Inflammatory macrophage (primary cell): ENCODE results near the gene BRSK2.

Source experiments
- DNase-seq, 2 donors: peaks; one replicate each; pipeline ENCODE4 v3.0.0-alpha.2; 2020 to 2022

The BRSK2 gene

DNA sequence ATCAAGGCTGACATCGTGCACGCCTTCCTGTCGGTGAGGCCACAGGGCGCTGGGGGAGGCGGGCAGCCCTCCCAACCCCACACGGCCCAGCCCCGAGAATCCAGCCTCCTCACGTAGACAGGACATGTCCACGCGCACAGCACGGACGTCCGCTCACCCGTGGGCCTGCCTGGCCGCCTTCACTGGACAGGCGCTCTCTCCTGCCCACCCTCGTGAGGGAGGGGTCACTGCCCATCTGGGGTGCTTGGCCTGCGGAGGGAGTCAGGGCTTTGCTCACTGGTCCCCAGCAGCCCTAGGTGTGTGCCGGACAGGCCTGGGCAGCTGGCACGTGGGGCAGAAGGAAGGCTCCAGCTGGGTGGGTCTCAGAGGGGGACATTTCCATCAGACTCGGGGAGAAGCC is 64.8 kb downstream of the BRSK2 start:
- DNase-seq, result no peak

DNA sequence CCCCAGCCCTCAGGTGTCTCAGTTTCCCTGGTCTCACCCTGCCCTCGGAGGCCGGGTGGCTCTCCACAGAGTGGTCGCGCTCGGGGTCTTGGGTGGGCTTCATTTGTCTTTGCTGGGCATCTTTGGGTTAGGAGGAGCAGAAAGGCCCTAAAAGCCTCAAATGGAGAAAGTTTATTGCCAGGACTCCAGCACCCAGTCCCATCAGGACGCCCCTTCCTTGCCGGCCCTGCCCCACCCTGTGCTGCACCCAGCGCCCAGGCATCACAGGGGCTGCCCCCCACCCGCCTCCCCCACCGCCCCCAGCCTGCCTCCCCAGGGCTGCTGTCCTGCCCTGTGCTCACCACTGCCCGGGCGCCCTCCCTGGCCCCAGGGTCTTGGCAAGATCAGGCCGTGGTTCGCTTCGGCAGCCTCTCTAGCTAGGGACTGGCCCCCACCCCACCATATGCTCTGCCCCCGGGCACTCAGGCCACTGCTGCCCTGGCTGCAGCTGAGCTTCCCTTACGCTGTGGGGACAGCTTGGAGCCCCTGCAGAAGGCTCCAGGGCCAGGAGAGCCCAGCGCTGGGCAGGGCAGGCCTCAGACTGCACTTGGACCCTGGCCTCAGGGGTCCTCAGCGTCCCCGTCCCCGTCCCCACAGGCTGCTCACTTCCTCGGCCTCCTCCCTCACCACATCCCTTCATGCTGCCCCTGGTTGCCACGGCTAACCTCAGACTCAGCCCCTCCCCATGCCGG is 65.5 kb downstream of the BRSK2 start:
- DNase-seq, result no peak

DNA sequence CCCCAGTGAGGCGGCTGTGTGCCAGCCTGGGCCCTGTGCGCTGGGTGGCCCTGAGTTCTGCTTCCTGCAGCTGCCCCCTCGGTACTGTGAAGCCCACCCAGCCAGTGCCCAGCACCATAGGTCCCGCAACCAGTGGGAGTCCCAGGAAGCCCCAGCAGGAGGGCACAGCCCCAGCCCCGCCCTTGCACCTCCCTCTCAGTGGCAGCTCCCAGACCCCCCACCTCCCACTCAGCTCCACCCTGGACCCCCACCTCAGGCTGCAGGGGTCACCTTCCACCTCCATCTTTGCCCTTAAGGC is 66.0 kb downstream of the BRSK2 start:
- DNase-seq, result no peak

DNA sequence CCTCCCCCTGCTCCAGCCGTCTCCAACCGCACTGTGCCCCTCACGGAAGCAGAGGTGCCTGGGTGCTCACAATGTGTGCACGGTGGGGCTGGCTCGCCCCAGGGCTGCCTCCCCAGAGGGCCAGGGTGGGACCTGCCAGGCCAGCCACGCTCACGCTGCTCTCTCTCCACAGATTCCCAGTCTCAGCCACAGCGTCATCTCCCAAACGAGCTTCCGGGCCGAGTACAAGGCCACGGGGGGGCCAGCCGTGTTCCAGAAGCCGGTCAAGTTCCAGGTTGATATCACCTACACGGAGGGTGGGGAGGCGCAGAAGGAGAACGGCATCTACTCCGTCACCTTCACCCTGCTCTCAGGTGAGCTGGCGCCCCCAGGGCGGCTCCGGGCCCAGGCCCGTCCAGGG is 66.4 kb downstream of the BRSK2 start:
- no peak for DNase-seq

DNA sequence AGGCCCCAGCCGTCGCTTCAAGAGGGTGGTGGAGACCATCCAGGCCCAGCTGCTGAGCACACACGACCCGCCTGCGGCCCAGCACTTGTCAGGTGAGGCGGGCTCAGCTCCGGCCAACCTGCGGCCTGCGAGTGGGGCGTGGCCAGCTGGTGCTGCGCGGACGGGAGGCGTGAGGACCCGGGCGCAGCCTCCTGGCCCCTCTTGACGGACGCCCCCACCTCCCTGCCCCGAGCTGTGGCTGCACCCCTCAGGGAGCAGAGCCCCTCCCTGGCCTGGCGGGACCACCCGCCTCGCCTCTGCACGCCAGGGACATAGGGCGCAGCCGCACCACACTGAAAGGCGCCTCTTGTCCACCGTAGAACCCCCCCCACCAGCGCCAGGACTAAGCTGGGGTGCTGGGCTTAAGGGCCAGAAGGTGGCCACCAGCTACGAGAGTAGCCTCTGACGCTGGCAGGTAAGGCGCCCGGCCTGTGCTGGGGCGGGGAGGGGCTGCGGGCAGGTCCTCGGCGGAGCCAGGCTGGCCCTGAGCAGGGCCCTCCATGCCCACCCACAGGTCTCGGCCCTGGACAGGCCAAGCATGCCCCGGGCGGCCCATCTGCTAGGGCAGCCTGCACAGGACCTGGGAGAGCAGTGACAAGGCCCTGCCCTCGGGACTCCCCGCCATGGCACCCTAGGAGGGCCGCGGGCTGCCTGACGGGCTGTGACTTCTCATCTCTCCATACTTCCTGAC is 67.0 kb downstream of the BRSK2 start:
- DNase-seq, result no peak

DNA sequence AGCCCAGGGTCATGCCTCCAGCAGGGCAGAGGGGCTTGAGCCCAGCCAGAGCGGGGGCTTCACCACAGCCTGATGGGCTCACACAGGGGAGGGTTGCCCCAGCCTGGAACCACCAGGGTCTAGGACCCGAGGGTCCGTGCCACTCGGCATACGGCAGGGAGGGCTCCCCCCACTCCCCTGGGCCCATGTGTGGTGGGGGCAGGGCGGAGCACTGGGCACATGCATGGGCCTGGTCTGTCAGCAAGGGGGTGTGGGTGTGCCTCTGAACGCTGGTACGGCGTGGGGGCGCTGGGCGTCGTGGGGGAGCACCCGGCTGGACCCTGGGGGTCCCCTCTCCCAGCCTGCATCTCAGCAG is 67.6 kb downstream of the BRSK2 start:
- no peak for DNase-seq

DNA sequence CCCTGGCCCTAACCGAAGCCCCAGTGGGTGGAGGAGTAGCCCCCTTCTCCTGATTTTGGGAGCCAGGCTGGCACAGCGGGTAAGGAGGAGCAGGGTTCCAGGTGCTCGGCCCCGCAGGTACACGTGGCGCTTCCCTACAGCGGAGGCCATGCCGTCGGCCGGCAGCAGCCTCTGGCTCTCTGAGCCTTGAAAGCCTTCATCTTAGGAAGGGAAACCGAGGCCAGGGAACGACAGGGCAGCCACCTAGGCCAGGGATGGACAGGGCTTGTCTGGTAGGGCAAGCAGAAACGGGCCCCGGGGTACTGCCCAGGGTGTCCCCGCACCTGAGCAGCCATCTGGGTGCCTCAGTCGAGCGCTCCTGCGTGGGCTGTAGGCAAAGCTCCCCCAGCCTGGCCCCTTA is 68.1 kb downstream of the BRSK2 start:
- DNase-seq, result no peak

DNA sequence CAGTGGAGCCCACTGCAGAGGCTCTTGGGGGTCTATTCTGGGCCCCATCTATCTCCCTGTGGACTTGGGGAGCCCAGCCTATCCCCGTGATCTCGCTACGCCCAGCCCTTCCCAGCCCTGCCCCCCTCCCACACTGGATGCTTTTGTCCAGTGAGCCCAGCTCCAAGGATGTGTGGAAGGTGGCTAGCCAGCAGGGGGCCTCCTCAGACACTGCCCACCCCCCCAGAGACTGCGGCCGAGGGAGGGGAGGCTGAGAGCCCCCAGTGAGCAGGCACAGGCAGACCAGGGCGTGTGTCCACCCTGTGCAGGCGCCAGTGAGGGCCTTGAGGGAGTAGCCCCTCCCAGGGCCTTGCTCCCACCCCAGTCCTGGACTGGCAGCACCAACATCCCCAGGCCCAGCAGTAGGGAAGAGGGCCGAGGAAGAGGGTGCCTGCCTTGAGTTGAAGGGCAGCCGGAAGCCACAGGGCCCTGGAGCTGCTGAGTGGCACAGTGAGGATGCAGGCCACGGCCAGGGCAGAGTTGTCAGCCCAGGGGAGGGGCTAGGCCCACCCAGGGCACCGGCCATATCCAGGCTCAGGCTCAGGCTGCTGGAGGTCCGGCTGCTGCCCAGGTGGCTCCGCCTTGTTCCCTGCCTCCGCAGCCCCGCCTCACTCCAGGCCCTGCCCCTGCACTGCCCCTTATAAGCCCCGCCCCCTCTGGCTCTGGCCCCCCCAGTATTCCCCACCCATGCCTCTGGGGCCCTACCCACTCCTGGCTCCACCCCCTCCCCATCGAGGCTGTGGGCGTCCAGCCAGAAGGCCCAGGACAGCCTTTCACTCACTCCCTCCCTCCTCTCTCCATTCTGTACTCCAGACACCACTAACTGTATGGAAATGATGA is 68.8 kb downstream of the BRSK2 start:
- DNase-seq, result no peak

DNA sequence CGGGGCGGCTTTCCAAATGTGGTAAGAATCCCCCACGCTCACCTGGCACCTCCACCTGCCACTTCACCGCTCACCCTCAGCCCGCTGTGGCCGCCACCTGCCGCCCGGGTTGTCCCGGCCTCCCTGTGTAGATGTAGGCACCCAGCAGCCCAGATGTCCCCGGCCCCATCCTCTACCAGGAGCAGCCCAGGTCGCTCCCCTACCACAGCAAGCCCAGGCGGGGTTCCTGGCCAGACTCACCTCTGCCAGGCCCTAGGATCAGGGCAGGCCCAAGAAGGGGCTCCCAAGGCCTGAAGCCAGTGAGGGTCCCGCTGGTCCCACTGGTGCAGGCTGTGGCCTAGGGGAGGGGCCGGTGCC is 69.5 kb downstream of the BRSK2 start:
- DNase-seq, result no peak

DNA sequence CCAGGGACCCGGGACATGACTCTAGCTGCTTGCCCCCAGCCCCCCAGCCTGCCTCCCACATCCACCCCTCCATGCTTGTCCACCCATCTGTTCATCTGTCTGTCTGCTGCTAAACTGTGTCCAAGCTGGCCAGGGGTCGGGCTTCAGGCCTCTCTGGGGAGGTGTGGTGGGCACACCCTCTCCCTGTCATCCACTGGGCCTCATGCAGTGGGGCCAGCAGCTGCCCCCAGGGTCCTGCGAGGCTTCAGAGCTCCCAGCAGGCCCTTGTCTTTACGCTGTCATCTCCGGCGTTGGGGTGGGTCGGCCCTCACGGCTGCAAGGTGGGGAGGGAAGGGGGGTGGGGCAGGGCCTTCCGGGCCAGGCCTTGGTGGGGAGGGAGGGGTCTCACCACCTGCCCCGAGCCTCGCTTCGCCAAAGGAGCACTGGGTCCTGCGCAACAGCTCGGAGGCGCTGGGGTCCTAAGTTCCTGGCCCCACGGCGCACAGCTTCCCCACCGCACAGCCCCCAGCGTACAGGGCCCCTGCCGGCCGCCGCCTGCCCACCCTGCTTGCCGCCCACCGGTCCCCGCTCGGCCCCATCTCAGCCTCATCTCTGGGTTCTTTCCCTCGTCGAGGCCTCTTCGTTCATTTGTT is 70.1 kb downstream of the BRSK2 start:
- no peak for DNase-seq

DNA sequence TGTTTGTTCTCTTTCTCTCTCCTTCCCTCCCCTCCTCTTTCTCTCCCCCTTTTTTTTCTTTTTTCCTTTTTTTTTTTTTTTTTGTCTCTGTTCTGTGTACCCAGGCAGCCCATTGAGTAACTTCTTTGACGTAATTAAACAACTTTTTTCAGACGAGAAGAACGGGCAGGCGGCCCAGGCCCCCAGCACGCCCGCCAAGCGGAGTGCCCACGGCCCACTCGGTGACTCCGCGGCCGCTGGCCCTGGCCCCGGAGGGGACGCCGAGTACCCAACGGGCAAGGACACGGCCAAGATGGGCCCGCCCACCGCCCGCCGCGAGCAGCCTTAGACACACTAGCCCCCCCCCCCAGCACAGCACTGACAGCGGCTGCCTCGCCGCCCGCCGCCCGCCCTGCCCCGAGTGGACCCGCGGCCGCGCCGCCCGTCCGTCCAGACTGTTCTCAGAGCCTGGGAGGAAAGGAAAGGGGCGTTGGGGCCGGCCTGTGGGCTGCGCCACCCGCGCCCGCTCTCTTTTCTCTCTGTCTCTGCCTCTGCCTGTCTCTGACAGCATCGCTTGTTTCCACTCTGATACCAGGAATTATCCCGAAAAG is 70.8 kb downstream of the BRSK2 start:
- DNase-seq, result no peak

DNA sequence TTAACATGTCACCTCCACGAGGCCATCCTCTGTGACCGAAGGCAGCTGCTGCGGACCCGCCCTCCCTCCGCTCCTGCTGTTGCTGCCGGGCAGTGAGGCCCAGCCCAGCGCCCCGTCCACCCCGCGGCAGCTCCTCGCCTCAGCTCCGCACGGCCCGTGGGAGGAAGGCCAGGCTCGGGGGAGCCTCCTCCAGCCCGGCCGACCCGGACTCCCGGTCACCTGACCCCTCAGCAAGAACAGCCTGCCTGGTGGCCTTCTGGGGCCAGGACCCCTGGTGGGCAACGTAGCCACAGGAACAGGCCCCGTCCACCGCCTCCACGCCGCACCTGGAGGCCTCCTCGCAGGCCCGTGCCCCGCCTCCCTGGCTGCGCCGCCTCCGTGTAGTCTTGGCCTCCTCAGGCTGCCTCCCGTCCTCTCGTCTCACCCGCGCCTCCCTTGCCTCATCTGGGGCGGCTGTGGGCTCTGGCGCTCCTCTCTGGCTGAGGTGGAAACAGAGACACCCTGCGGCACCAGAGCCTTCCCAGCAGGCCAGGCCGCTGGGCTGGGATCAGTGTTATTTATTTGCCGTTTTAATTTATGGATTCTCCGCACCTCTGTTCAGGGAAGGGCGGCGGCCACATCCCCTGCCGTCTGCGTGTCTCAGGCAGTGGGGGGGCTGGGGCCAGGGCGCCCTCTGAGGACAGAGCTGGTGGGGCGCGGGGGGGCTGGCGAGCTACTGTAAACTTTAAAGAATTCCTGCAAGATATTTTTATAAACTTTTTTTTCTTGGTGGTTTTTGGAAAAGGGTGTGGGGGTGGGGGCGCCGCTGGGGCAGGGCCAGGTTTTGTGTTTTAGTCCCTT is 71.5 kb downstream of the BRSK2 start:
- no peak for DNase-seq

DNA sequence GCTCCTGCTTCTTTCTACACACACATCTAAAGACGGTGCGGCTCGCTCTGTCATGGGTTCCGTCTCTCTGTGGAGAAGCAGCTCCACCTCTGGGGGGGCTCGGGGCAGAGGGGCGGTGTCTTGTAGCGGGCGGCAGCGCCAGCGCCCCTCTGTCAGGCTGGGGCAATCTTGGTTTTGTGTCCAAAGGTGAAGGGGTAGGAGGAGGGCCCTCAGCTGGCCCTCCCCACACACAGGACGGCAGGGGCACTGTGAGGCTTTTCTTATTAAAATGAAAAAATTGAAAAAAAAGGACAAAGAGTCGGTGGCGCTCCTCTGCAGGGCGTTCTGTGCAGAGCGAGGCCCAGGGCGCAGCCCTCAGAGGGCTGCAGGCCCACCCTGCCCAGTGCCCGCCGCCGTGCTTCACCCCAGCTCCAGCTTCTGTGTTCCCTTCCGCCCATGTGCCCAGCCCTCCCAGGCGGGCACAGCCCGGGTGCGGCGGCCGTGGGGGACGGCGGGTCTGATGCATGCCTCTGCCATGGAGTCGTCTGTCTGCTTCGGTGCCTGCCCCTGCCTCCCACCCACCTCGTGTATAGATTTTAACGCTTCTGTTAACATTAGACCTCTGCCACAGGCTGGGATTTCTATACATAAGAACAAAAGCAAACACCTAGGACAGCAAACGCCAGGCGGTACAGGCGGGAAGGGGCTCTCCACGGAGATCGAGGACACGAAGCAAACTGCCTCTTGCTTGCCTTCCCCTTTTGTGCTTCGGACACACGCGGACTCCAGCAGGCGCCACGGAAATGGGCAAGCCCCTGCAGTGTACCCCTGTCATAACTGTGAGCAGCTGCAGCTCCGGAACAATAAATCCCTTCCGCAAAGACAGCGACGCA is 72.3 kb downstream of the BRSK2 start:
- DNase-seq, result no peak

DNA sequence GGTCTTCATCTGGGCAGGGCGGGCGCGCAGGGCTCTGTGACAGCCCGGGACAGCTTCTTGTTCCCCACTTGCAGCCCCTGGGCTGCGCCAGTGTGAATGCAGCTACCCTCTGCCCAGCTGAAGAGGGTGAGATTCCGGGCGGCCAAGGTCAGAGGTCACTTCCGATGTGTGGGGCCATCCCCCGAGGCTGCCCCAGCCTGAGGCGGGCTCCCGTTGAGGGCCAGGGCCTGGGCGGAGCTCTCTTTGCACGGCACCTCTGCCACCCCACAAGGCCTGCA is 72.9 kb downstream of the BRSK2 start:
- no peak for DNase-seq

DNA sequence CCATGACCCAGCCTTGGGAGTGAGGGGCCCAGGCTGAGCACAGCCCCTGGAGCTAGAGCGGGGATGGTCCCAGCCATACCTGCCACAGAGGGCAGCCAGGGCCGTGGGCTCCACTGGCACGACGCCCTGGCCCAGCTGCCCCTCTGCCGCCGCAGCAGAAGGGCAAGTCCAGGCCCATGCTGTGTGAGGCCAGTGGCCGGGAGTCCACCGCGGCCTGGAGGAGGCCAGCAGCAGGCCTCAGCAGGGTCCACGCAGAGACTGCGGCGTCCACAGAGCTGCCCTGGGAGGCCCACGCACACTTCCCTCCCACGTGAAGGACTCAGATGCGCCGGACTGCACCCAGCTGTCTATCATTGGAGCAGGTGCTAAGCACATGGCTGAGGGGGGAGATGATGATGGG is 73.3 kb downstream of the BRSK2 start:
- no peak for DNase-seq

DNA sequence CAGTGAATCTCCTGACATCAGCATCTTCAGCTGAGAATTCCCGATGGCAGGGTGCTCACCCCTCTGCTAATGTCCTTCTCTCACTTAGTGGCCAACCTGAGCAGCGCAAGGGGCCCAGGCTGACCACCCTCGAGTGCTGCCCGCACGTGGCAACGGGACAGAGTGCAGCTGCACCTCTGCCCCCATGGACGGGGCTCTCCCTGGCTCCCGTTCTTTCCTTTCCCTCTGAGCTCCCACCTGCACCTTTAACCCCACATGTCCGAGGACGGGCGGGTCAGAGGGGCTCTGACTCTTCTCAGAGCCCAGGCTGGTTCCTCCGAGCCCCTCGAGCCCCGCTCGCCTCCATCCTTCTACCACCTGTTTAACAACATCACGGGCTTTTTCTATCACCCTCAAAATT is 77.0 kb downstream of the BRSK2 start:
- no peak for DNase-seq

DNA sequence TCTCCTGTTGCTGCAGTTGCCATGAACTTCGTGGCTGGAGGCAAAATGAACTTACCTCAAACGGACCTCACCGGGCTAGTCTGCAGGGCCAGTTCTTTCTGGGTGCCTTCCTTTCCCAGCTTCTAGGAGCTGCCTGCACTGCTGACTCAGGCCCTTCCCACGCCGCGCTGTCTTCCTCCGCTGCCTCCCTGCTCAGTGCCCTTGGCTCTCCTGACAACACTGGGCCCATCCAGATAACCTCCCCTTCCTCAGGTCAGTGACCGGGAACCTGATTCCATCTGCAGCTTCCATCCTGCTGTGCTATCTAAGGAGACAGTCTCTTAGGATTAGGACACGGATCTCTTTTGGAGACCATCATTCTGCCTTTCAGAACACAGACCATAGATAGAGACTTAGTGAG is 77.5 kb downstream of the BRSK2 start:
- no peak for DNase-seq

DNA sequence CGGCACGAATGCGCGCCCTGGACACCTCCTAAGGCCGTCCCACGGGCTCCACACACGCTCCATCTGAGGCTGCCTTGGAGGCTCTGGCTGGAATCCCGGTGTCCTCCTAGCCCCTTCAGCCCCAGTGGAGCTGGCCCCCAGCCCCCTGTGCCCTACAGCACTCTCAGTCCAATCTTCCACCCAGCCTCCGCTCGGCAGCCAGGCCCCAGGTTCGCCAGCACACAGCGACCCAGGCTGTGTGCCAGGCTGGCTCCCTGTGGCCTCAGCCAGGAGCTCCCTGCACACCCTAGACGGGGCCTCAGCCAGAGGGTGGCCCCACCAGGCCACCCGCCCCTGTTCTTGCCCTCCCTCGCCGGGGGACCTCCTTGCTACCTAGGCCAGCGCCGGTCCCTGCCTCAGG is 78.3 kb downstream of the BRSK2 start:
- no peak for DNase-seq

DNA sequence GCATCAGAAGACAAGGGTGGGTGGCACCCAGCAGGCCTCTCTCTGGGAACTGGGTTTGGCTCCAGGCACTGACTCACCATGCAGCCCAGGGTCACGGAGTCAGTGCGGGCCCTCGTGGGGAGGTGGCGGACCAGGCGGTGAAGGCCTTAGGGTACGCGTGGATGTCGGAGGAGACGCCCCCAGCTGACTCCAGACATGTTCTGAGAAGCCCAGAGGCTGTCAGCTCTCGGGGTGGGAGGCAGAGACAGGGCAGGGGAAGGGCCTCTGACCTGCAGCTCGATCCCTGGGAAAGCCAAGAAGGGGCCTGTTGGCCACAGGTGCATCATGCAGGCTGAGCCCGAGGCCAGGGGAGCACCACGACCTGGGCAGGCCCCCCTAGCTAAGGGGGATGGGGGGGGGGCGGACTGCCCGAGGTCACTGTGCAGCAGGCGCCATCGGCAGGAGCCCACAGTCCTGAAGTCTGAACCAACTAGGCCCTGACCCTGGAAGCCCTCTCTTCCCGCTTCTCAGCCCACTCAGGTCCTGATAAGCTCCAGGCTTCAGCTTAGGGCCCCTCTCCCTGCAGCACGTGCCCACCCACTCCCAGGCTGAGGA is 78.8 kb downstream of the BRSK2 start:
- no peak for DNase-seq

DNA sequence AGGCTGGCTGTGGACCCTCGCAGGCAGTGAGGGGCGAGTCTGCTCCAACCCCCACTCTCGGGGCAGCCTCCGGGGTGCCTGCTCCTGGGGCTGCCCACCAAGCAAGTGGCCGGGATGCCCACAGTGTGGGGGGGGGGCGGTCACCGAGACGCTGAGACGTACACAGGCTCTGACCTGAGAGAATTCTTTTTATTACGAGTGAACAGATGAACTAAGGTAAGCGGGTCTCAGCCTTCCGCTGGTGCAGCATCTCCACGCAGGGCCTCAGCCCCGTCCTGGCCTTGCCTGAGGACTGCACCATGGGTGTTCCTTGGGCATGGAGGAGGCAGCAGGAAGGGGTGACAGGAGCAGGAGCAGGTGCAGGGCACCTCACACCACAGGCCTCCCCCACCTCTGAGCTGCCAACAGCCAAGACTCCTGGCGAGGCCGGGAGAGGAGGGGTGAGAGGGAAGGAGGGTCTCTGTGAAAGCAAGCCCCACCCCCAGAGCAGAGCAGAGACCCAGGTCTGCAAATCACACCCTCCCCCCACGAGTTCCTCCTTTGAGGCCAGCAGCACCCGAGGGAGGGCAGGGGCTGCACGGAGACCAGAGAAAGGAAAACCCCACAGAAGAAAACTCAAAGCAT is 79.7 kb downstream of the BRSK2 start:
- no peak for DNase-seq
